Activated CD4-positive, alpha-beta memory T cell treated with anti-CD3 and anti-CD28 coated beads for 36 hours (primary cell): ENCODE data around the gene MPP1. TPM values are rescaled to one million over a fixed set of nuclear protein-coding genes. Genes with fewer than 3 reads are reported as not detected.
"Not testable (repeated sequence)": the region's sequence is repeated elsewhere in the genome, so short reads cannot be mapped to it uniquely, and the experiment has no call there.

ENCODE experiments used
- CTCF ChIA-PET: fragments of 350-600 bp; sonication (Branson Sonifier 250); formaldehyde crosslinking; loops from one replicate; lab custom pipeline; 2021; ENCODE audit warnings: antibody characterized with exemption, inconsistent platforms; lab: Charles Lee
- POLR2A ChIA-PET: fragments of 350-600 bp; sonication (Branson Sonifier 250); formaldehyde crosslinking; loops from one replicate; lab custom pipeline; 2021; ENCODE audit warnings: antibody characterized with exemption; lab: Charles Lee
- DNase-seq: peaks from one replicate; pipeline ENCODE4 v3.0.0-alpha.2; 2020
- H3K27ac Mint-ChIP-seq: one replicate; pipeline ENCODE4 v1.8.0; 2021; ENCODE audit warnings: mixed read lengths
- H3K27me3 Mint-ChIP-seq: one replicate; pipeline ENCODE4 v1.8.0; 2021; ENCODE audit warnings: mixed read lengths
- H3K36me3 Mint-ChIP-seq: one replicate; pipeline ENCODE4 v1.8.0; 2021; ENCODE audit warnings: mixed read lengths
- H3K4me1 Mint-ChIP-seq: one replicate; pipeline ENCODE4 v1.8.0; 2021; ENCODE audit warnings: low read depth, mixed read lengths
- H3K4me3 Mint-ChIP-seq: one replicate; pipeline ENCODE4 v1.8.0; 2021; ENCODE audit warnings: mild to moderate bottlenecking, mixed read lengths
- H3K9me3 Mint-ChIP-seq: one replicate; pipeline ENCODE4 v1.8.0; 2021; ENCODE audit warnings: mixed read lengths
- intact Hi-C: fragments of 100-400 bp; cut with micrococcal nuclease; formaldehyde crosslinking; loops from one replicate; pipeline ENCODE4 v1.15.1; 2023
- total RNA-seq, 2 experiments: library from RNA; stranded (reverse); gene quantifications; one replicate each; pipeline ENCODE4 v1.2.3, GENCODE V29; 2021

The MPP1 gene
- 10 to 100 TPM; 22.6 to 24.2 TPM for total RNA-seq

GRCh38 chrX:154804957-154805695 is at the start of gene MPP1:
TSS of gene MPP1 (minus strand) at chrX:154805485. CDS start at chrX:154805373, 112 bp downstream.
- peak; percentile 81 for DNase-seq
- H3K27me3 Mint-ChIP-seq = no peaks in the 10 kb centered on the region
- ChIA-PET CTCF (interaction anchor here (0.7 to 1.0 kb wide), 3 partner anchors 35 to 77 kb away, joined by 3 to 5 read pairs (median 3); no protein-coding TSS in a partner anchor), POLR2A (interaction anchor here (0.6 to 1.7 kb wide), 2 partner anchors 29 to 38 kb away, joined by 3 to 4 read pairs; no protein-coding TSS in a partner anchor)
- intact Hi-C loops = no loop called here
- H3K4me3 Mint-ChIP-seq = peak within 1 kb of the TSS; percentile 76
- H3K27ac Mint-ChIP-seq = no peak within 1 kb of the TSS
- peaks cover 32% of the 10 kb centered on the region for H3K4me1 Mint-ChIP-seq
- no peaks in the 10 kb centered on the region for H3K36me3 Mint-ChIP-seq
- H3K9me3 Mint-ChIP-seq = no peaks in the 10 kb centered on the region

GRCh38 chrX:154850957-154851611 is 45.8 kb upstream of the MPP1 start:
- ChIA-PET POLR2A (no interaction called here), CTCF (no interaction called here)
- DNase-seq = no peak
- Mint-ChIP-seq H3K4me3 (no peak overlapping the region), H3K27ac (no peak overlapping the region), H3K27me3 (no peaks in the 10 kb centered on the region), H3K9me3 (no peaks in the 10 kb centered on the region), H3K4me1 (no peaks in the 10 kb centered on the region), H3K36me3 (no peaks in the 10 kb centered on the region)
- intact Hi-C loops = no loop called here

- H3K27me3 Mint-ChIP-seq = no peaks in the 10 kb centered on the region
- intact Hi-C loops = loop anchor here (2.0 kb wide), 1 partner anchor 64 kb away; no protein-coding TSS in a partner anchor
- no peak overlapping the region for H3K27ac Mint-ChIP-seq
- H3K4me3 Mint-ChIP-seq = no peak overlapping the region
- no peaks in the 10 kb centered on the region for H3K9me3 Mint-ChIP-seq
- H3K36me3 Mint-ChIP-seq = no peaks in the 10 kb centered on the region
- no peaks in the 10 kb centered on the region for H3K4me1 Mint-ChIP-seq
- peak; percentile 9 for DNase-seq
- ChIA-PET POLR2A (no interaction called here), CTCF (interaction anchor here (1.0 to 4.4 kb wide), 4 partner anchors 28 to 91 kb away, joined by 5 to 28 read pairs (median 5); partner anchors contain the start of genes GAB3 and MPP1)
These were observed 35.6 kb upstream of the MPP1 start for GRCh38 chrX:154840856-154841255.

GRCh38 chrX:154836163-154836562 is 30.9 kb upstream of the MPP1 start:
- no peak overlapping the region for H3K27ac Mint-ChIP-seq
- no peak overlapping the region for H3K4me3 Mint-ChIP-seq
- H3K4me1 Mint-ChIP-seq = no peaks in the 10 kb centered on the region
- no peak for DNase-seq
- no peaks in the 10 kb centered on the region for H3K27me3 Mint-ChIP-seq
- H3K9me3 Mint-ChIP-seq = no peaks in the 10 kb centered on the region
- ChIA-PET CTCF (no interaction called here), POLR2A (no interaction called here)
- intact Hi-C loops = no loop called here
- H3K36me3 Mint-ChIP-seq = no peaks in the 10 kb centered on the region

GRCh38 chrX:154834562-154834961 is 29.3 kb upstream of the MPP1 start, which contains the start of gene SMIM9:
TSS of gene SMIM9 (minus strand) at chrX:154834662. CDS start at chrX:154830856, 3,806 bp downstream.
- Mint-ChIP-seq H3K27ac (no peak within 1 kb of the TSS), H3K36me3 (no peaks in the 10 kb centered on the region), H3K27me3 (no peaks in the 10 kb centered on the region), H3K9me3 (no peaks in the 10 kb centered on the region), H3K4me3 (no peak within 1 kb of the TSS), H3K4me1 (peaks cover 3% of the 10 kb centered on the region)
- intact Hi-C loops = no loop called here
- ChIA-PET POLR2A (no interaction called here), CTCF (interaction anchor here (1.6 kb wide), 1 partner anchor 86 kb away, joined by 7 read pairs; no protein-coding TSS in a partner anchor)
- no peak for DNase-seq

- no peaks in the 10 kb centered on the region for H3K36me3 Mint-ChIP-seq
- intact Hi-C loops = no loop called here
- no peaks in the 10 kb centered on the region for H3K9me3 Mint-ChIP-seq
- H3K27ac Mint-ChIP-seq = no peak overlapping the region
- H3K4me3 Mint-ChIP-seq = no peak overlapping the region
- DNase-seq = no peak
- POLR2A ChIA-PET = no interaction called here
- CTCF ChIA-PET = interaction anchor here (1.6 kb wide), 1 partner anchor 85 kb away, joined by 7 read pairs; no protein-coding TSS in a partner anchor
- H3K27me3 Mint-ChIP-seq = no peaks in the 10 kb centered on the region
- peaks cover 7% of the 10 kb centered on the region for H3K4me1 Mint-ChIP-seq
These were observed 28.5 kb upstream of the MPP1 start for GRCh38 chrX:154833746-154834274.

- intact Hi-C loops = no loop called here
- Mint-ChIP-seq H3K4me1 (peaks cover 20% of the 10 kb centered on the region), H3K9me3 (no peaks in the 10 kb centered on the region), H3K27me3 (no peaks in the 10 kb centered on the region), H3K4me3 (no peak overlapping the region), H3K27ac (no peak overlapping the region), H3K36me3 (no peaks in the 10 kb centered on the region)
- no peak for DNase-seq
- ChIA-PET POLR2A (no interaction called here), CTCF (no interaction called here)
These were observed 24.7 kb upstream of the MPP1 start for GRCh38 chrX:154829926-154830442.

- intact Hi-C loops = no loop called here
- CTCF ChIA-PET = no interaction called here
- DNase-seq = no peak
- no peaks in the 10 kb centered on the region for H3K9me3 Mint-ChIP-seq
- H3K4me3 Mint-ChIP-seq = no peak overlapping the region
- H3K4me1 Mint-ChIP-seq = peaks cover 20% of the 10 kb centered on the region
- POLR2A ChIA-PET = no interaction called here
- H3K27ac Mint-ChIP-seq = no peak overlapping the region
- H3K27me3 Mint-ChIP-seq = no peaks in the 10 kb centered on the region
- H3K36me3 Mint-ChIP-seq = no peaks in the 10 kb centered on the region
These were observed 23.8 kb upstream of the MPP1 start for GRCh38 chrX:154829134-154829533.

- H3K4me1 Mint-ChIP-seq = peaks cover 20% of the 10 kb centered on the region
- POLR2A ChIA-PET = no interaction called here
These were observed 22.7 kb upstream of the MPP1 start for GRCh38 chrX:154828016-154828408.

GRCh38 chrX:154827194-154828015 is 22.1 kb upstream of the MPP1 start:
- peak overlapping the region; percentile 69 for H3K27ac Mint-ChIP-seq
- CTCF ChIA-PET = no interaction called here
- POLR2A ChIA-PET = no interaction called here
- H3K36me3 Mint-ChIP-seq = no peaks in the 10 kb centered on the region
- H3K9me3 Mint-ChIP-seq = no peaks in the 10 kb centered on the region
- H3K27me3 Mint-ChIP-seq = no peaks in the 10 kb centered on the region
- peaks cover 20% of the 10 kb centered on the region for H3K4me1 Mint-ChIP-seq
- DNase-seq = peak; percentile 13
- intact Hi-C loops = loop anchor here (1.0 kb wide), 1 partner anchor 28 kb away; no protein-coding TSS in a partner anchor
- no peak overlapping the region for H3K4me3 Mint-ChIP-seq

More at GRCh38 chrX:154828016-154828408, 22.7 kb upstream of the MPP1 start:
- Mint-ChIP-seq H3K9me3 (no peaks in the 10 kb centered on the region), H3K4me3 (no peak overlapping the region), H3K27me3 (no peaks in the 10 kb centered on the region), H3K27ac (peak overlapping the region; percentile 23), H3K36me3 (no peaks in the 10 kb centered on the region)
- CTCF ChIA-PET = no interaction called here
- intact Hi-C loops = no loop called here
- DNase-seq = no peak

GRCh38 chrX:154825586-154825985 is 20.3 kb upstream of the MPP1 start:
- DNase-seq, H3K4me3 Mint-ChIP-seq, POLR2A ChIA-PET, intact Hi-C loops, H3K27me3 Mint-ChIP-seq, H3K36me3 Mint-ChIP-seq, CTCF ChIA-PET, H3K9me3 Mint-ChIP-seq, H3K27ac Mint-ChIP-seq: not testable (repeated sequence)
- H3K4me1 Mint-ChIP-seq = peaks cover 20% of the 10 kb centered on the region
